ENCODE measurements around the gene TSFM. TPM values are rescaled to one million over a fixed set of nuclear protein-coding genes. Genes with fewer than 3 reads are reported as not detected.
A peak's percentile ranks its signal among the peaks of the same experiment; 100 is the strongest.

TSFM gene
- total RNA-seq, 1 donor from 2014 or later: 27.3 TPM

DNA sequence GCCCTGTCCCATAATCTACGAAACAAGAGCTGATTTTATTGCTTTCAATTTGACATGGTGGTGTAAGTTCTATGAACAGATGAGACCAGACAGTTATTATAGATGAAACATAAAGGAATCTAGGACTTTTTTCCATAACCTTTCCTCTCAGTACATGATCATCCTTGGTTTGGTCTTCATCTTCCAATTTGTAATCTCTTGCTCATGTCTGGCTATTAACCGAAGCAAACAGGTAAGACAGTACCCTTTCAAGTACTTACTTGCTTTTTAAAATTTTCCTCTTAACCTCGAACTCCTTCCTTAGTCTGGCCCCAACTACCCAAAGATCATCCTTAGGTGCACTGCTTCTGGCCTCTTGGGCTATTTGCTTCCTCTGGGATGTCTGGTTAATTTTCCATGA is 36.6 kb upstream of the TSFM start:
- no peak for DNase-seq

GRCh38 chr12:57749061-57749460 is 33.5 kb upstream of the TSFM start:
- DNase-seq: no peak

GRCh38 chr12:57750561-57751431 is 31.8 kb upstream of the TSFM start:
- DNase-seq: no peak

DNA sequence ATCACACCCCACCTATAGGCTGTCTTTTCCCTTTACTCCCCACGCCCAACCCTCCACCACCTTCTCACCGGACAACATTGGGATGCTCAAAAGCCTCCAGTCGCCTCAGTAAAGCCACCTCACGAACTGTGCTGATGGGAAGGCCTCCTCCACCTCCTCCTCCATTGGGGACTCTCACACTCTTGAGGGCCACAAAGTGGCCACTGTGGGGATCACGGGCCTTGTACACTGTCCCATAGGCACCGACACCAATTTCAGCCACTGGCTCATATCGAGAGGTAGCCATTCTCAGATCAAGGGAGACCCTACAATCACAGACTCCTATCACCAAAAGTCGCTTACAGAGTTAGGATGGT is 31.2 kb upstream of the TSFM start:
- DNase-seq: no peak

GRCh38 chr12:57751788-57752667 is 30.6 kb upstream of the TSFM start, which contains the start of gene CDK4:
Gene CDK4, minus strand, starts transcription at chr12:57752310. Its CDS starts 593 bp downstream, at chr12:57751717.
- DNase-seq: peak; percentile 100

GRCh38 chr12:57752668-57753000 is 30.0 kb upstream of the TSFM start:
- no peak for DNase-seq

GRCh38 chr12:57753756-57754337 is 28.7 kb upstream of the TSFM start:
- DNase-seq: no peak

- DNase-seq: peak; percentile 14
These were observed 28.0 kb upstream of the TSFM start, which contains the start of gene MARCHF9 for GRCh38 chr12:57754411-57755193. Gene MARCHF9, plus strand, starts transcription at chr12:57755103. Its CDS starts 426 bp downstream, at chr12:57755529.

- no peak for DNase-seq
These were observed 27.5 kb upstream of the TSFM start for GRCh38 chr12:57755194-57755453.

- DNase-seq: no peak
These were observed 26.9 kb upstream of the TSFM start for GRCh38 chr12:57755454-57756372.

GRCh38 chr12:57756406-57757341 is 25.9 kb upstream of the TSFM start:
- DNase-seq: no peak

DNA sequence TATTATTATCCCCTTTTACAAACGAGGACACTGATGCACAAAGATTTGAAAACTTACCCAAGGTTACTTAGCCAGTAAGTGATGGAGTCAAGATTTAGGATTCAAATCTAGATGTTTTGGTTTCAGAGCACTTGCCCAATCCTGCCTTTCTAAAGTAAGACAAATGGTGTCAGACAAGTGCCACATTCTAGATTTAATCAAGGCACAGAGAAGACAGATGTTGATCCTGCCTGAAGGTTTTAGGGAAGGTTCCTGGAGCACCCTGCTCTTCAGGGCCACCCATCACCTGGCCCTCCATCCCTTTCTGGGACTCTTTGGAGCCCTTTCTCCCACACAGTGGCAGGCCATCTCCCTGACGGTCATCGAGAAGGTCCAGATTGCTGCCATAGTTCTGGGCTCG is 24.8 kb upstream of the TSFM start:
- no peak for DNase-seq

GRCh38 chr12:57758552-57759359 is 23.8 kb upstream of the TSFM start:
- DNase-seq: no peak

DNA sequence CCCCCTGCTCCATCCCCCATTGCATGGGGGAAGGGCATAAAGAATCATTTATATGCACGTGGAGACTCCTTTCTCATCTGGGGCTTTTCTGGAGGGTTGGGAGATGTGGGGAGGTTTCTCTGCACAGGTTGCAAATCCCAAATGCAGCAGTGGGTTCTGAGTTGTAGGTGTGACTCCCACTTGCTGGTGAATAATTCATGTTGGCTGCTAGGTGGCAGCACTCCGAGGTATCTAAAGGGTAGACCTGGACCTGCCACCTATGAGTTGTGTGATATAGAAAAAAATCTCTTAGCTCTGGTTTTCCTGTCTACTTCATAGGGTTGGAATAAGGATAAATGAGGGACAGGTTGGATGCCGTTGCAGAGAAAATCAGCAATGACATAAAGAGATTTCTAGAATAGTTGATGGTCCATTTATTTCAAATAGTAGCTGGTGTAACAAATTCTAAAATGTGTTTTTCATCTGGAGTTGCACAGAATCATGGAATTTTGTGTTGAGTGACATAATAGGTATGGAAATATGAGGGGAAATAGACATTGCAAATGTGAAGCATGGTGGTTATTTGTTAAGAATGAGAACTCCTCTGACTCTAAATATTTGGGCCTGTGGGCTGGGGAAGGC is 23.1 kb upstream of the TSFM start:
- no peak for DNase-seq

DNA sequence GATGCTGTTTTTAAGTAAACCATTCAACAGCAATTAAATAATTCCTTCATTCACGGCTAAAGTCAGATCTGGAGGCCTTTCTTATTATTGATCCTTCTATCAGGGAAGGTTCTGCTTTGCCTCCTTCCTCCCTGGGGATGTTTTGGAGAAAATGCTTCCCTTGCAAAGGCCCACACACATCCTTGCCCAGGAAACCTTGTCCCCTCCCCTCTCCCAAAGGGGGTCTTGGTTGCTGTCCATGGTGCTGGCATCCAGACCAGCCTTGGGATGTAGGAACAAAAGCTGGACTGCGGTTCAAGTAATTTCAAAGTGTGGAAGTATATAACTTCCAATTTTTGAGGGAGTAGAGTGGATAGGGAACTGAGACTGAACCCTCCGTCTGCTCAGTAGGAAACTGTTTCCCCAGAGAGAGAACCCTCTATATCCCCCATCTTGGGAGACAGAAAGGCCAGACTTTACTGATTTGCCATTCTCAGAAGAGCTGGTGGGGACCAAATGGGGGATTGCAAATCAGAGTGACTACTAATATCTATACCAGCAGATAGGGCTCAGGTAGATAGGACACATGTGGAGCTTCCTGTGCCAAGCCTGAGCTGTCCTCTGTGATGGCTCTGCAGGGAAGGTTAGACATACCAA is 22.1 kb upstream of the TSFM start:
- DNase-seq: no peak

DNA sequence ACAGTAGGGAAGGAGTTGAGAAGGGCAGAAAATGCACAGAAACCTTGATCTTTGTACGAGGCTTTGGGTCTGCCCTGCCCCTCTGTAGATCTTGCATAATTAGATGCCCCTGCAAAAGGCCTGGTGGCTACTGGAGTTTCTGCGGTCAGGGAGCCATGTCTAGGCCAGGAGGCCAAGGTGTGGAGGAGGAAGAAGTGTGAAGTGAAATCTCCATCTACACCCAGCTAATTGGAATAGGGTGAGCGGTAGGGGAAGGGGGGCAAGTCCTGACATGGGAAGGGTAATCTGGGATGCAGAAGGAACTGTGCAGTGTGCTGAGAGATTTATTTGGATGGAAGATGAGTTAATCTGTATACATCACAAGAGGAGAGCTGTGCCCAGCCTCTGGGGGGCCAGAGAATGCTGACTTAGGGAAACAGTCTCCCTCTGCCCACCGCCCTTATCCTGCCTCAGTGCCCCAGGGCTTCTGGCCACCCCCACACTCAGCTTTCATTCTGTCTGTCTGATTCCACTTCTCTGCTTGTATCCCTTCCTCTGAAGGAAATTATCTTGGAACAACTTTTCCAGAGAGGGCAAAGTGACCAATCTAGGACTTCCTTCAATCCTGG is 21.1 kb upstream of the TSFM start:
- no peak for DNase-seq

DNA sequence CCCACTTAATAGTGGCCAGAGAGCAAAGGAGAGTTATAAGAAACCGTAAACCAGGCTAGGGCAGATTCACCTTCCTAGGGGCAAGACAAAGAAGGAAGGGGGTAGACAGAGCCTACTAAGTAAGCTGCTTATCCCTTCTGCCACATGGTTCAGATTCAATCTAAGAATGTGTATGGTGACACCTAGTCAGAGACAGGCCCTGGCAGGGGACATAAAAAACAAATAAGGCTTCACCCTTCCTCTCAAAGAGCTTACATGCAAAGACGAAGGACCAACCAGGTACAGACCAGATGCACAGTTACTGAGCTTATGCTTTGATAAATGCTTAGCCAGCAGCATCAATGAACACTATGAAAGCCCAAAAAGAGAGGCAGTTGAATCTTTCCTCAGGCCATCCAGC is 20.1 kb upstream of the TSFM start:
- no peak for DNase-seq
